Epithelial cell of prostate (primary cell): ENCODE results near the gene LGALS12.
"Not testable (repeated sequence)": the region's sequence is repeated elsewhere in the genome, so short reads cannot be mapped to it uniquely, and the experiment has no call there.

ENCODE experiments used
- DNase-seq: peaks from one replicate; pipeline ENCODE4 v3.0.0-alpha.2; 2011; ENCODE audit warnings: low read depth, low spot score
- H3K27ac ChIP-seq: fragments of 450-650 bp; 2 replicates; pipeline ENCODE4 v1.5.1; 2017; ENCODE audit warnings: mild to moderate bottlenecking

LGALS12 gene

DNA sequence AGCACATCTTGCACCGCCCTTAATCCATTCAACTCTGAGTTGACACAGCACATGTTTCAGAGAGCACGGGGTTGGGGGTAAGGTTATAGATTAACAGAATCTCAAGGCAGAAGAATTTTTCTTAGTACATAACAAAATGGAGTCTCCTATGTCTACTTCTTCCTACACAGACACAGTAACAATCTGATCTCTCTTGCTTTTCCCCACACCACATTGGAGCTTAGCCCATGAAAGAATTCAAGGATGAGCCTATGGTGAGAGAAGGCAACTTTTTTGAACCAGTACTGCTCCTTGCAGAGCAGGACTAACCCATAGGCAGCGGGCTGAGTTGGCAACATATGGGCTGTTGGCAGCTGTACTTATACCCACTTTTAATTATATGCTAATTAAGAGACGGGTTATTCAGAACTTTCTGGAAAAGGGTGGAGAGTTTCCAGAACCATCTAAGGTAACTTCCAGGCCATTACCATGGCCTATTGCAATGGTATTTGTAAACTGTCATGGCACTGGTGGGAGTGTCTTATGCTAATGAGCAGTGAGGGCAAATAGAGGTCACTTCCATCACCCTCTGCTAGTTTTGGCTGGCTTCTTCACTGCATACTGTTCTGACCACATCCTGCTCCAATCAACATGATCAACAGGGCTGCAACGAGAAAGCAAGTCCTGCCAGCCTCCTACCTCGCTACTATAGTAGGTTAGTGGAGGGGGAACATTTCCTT lies 25.3 kb downstream of the LGALS12 start:
- H3K27ac ChIP-seq: peak overlapping the region; percentile 53
- DNase-seq: peak; percentile 76

- no peak for DNase-seq
- H3K27ac ChIP-seq: no peak overlapping the region
Measured at GRCh38 chr11:63532117-63532516, 26.2 kb downstream of the LGALS12 start.

GRCh38 chr11:63532799-63533475 lies 27.1 kb downstream of the LGALS12 start:
- no peak for DNase-seq
- no peak overlapping the region for H3K27ac ChIP-seq

GRCh38 chr11:63534076-63534475 lies 28.2 kb downstream of the LGALS12 start:
- no peak for DNase-seq

GRCh38 chr11:63534895-63535461 lies 29.1 kb downstream of the LGALS12 start:
- no peak for DNase-seq
- H3K27ac ChIP-seq: no peak overlapping the region

More at GRCh38 chr11:63534076-63534475, 28.2 kb downstream of the LGALS12 start:
- no peak overlapping the region for H3K27ac ChIP-seq

DNA sequence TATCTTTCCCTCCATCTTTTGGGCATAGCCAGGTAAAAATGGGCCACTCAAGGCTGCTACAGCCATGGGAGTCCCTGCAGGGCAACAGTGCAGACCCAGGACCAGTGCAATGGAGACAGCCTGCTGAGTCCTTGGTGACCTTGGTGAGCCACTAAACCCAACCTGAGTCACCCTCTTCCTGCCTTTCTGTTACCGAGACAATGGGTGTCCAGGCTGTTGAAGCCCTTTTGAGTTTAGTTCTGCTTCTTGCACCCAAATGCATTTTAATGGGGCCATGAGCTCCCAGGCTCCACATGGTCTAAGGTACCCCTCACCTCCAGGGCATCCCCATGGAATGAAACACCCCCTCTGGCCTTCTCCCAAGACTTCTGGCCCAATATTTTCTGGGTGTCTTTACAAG lies 29.9 kb downstream of the LGALS12 start:
- DNase-seq: no peak
- no peak overlapping the region for H3K27ac ChIP-seq

GRCh38 chr11:63536669-63537292 lies 30.9 kb downstream of the LGALS12 start, which contains the start of gene PLAAT4:
PLAAT4 (plus strand) TSS chr11:63536808; CDS start chr11:63536869, 61 bp downstream.
- no peak within 1 kb of the TSS for H3K27ac ChIP-seq
- DNase-seq: no peak

DNA sequence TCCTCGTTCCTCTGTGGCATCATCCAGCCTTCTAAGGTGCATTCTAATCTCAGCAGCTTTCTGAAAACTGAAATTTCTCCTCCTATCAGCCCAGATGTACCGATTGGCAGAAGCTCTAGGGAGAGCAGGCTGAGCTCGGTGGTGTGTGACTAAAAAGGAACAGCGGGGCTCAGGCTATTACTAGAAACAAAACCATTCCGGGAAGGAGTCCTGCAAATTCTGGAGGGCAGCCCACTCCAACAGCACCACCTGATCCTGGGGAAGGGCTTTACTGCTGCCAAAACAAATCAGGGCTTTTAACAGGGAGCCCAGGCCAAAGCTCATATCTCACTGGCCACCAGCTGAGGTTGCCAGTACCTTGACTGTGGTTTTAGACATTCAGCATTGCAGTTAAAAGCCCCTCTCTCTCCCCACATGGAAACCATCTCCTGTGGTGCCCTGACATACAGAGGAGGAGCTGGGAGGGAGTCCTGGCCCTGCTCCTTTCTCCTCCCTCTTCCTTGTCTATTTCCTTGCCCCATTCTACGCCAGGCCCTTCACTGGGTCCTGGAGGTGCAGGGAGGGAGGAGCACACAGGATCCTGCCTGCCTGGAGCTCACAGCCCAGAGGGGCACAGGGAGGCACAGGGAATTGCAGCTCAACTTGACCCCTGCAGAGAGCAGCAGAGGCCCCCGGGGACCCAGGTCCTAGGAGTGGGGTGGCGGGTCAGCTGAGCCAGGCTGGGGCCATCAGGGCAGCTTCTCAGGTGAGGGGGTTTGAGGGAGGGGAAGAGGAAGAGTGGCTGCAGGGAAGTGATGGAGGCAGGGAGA lies 31.6 kb downstream of the LGALS12 start:
- H3K27ac ChIP-seq: no peak overlapping the region
- no peak for DNase-seq

GRCh38 chr11:63542506-63542905 lies 36.6 kb downstream of the LGALS12 start:
- not testable (repeated sequence) for DNase-seq, H3K27ac ChIP-seq

DNA sequence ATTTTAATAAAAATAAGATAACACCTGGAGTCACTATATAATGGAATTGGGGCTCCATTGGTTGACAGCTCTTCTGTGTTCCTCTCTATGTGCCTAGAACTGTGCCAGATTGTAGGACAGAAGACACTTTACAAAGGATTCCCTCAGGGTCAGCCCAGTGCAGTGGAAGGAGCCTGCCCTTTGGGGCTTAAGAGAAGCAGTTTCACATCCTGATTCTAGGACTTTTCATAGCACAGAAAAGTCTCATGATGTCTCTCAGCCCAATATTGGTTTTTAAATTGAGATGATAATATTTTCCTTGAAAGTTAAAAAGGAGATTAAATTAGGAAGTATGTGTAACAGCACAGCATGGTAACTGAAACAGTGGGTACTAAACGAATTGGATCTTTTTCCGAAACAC lies 37.8 kb downstream of the LGALS12 start:
- DNase-seq: no peak
- H3K27ac ChIP-seq: no peak overlapping the region

DNA sequence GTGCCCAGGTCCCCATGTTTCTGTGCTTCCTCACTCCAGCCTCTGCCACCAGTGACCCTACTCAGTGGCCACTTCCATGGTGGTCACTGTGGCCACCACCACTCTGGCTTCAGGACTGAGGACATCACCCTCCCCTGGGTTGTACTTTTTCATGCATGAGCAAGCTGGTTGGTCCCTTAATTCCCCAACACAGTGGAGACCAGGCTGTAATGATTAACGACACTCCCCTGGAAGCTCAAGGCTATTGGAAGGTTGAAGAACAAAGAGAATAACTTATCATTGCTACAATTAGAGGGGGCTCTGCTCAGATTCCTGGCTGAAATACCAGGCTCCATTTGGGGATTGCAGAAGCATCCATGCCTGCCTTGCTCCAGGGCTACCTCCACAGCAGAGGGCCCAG lies 41.2 kb downstream of the LGALS12 start:
- no peak overlapping the region for H3K27ac ChIP-seq
- DNase-seq: no peak

GRCh38 chr11:63548178-63548577 lies 42.3 kb downstream of the LGALS12 start:
- no peak for DNase-seq
- no peak overlapping the region for H3K27ac ChIP-seq

GRCh38 chr11:63549411-63549810 lies 43.5 kb downstream of the LGALS12 start:
- H3K27ac ChIP-seq: no peak overlapping the region

DNA sequence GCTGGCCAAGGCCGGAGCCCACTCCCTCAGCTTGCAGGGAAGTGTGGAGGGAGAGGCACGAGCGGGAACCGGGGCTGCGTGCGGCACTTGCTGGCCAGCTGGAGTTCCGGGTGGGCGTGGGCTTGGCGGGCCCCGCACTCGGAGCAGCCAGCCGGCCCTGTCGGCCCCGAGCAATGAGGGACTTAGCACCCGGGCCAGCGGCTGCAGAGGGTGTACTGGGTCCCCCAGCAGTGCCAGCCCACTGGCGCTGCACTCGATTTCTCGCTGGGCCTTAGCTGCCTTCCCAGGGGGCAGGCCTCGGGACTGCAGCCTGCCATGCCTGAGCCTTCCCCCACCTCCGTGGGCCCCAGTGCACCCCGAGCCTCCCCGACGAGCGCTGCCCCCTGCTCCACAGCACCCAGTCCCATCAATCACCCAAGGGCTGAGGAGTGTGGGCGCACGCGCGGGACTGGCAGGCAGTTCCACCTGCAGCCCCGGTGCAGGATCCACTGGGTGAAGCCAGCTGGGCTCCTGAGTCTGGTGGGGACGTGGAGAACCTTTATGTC lies 44.3 kb downstream of the LGALS12 start:
- not testable (repeated sequence) for DNase-seq, H3K27ac ChIP-seq

More at GRCh38 chr11:63549411-63549810, 43.5 kb downstream of the LGALS12 start:
- DNase-seq: no peak

DNA sequence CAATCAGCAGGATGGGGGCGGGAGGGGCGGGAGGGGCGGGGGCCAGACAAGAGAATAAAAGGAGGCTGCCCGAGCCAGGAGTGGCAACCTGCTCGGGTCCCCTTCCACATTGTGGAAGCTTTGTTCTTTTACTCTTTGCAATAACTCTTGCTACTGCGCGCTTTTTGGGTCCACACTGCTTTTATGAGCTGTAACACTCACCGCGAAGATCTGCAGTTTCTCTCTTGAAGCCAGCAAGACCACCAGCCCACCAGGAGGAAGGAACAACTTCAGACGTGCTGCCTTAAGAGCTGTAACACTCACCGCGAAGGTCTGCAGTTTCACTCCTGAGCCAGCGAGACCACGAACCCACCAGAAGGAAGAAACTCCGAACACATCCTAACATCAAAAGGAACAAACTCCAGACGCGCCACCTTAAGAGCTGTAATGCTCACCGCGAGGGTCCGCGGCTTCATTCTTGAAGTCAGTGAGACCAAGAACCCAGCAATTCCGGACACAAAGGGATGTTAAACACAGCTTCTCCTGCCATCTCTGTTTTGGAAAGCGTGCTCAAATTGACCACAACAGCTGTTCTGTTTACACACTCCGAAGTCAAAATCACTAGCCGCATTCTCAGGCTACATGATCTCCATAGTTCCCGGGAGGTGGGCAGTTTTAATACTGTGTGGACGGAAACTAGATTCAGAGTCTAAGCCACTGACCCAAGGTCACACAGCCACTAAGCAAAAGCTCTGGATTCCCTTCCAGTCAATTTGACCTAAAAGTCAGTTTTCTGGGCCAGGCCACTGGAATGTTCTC lies 45.4 kb downstream of the LGALS12 start:
- H3K27ac ChIP-seq: no peak overlapping the region
- no peak for DNase-seq

DNA sequence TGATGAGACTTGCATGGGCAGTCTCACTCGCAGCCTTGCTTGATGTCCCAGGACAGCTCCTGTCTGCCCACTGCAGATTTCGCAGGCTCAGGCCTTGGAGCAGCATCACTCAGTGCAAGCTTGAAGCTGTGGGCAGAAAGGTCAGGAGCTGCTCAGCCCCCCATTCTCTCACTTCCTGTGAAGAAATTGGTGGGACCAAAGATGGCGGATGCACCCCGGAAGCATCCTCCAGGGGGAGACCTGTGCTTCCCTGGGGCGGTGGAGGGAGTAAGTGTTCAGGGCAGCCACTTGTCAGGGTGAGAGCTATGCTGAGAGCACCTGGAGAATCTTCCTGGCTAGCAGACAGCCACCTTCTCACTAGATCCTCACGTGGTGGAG lies 46.0 kb downstream of the LGALS12 start:
- no peak overlapping the region for H3K27ac ChIP-seq
- DNase-seq: no peak

GRCh38 chr11:63552921-63553320 lies 47.0 kb downstream of the LGALS12 start:
- H3K27ac ChIP-seq: peak overlapping the region; percentile 31
- no peak for DNase-seq

- no peak for DNase-seq
- peak overlapping the region; percentile 31 for H3K27ac ChIP-seq
Measured at GRCh38 chr11:63553759-63554158, 47.9 kb downstream of the LGALS12 start.

DNA sequence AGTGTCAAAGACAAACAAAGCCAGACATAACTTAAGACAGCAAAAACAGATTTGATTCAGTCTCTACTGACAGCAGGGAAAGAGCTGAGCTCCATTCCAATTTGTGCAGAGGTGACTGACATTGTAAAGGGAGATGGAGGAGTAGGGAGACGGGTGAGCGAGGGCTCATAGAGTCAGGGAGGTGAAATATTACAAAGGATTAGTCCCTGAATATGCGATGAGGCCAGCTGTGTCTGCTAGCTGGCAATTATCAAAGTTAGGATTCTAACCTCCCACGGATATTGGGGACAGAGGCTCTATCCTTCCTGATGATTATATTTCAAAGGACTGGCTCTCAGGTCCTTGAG lies 49.0 kb downstream of the LGALS12 start:
- no peak for DNase-seq
- peak overlapping the region; percentile 6 for H3K27ac ChIP-seq
